CD4-positive, alpha-beta T cell (primary cell): Measurements from ENCODE around the gene IFT81. TPM values are rescaled to one million over a fixed set of nuclear protein-coding genes. Genes with fewer than 3 reads are reported as not detected.

Experiments
- ATAC-seq: fragments of 200-7000 bp; cut with Tn5 transposase; one replicate; pipeline ENCODE4 v1.10.0; 2022; ENCODE audit warnings: mild to moderate bottlenecking; ENCODE audit not compliant: poor library complexity
- CTCF ChIA-PET: fragments of 350-600 bp; sonication (Branson Sonifier 250); formaldehyde crosslinking; loops from one replicate; lab custom pipeline; 2021; ENCODE audit warnings: antibody characterized with exemption, inconsistent platforms; lab: Charles Lee
- POLR2A ChIA-PET: fragments of 350-600 bp; sonication (Branson Sonifier 250); formaldehyde crosslinking; loops from one replicate; lab custom pipeline; 2021; ENCODE audit warnings: antibody characterized with exemption, inconsistent platforms; lab: Charles Lee
- DNase-seq, 14 experiments: peaks; one replicate each; pipeline ENCODE4 v3.0.0-alpha.2; 2013 to 2020; ENCODE audit warnings: mixed read lengths in 2 of 14
- H3K27ac ChIP-seq, 2 donors: one replicate each; pipeline versions ENCODE4 v1.5.1 to v1.7.0; 2013; ENCODE audit warnings: low read length in 2 of 2, low read depth in 1 of 2, mild to moderate bottlenecking in 1 of 2
- H3K27me3 ChIP-seq, 2 experiments: 1 replicate in 1 of 2; 2 replicates in 1 of 2; pipeline versions ENCODE4 v1.6.1 to v1.7.0; 2013; ENCODE audit warnings: low read length in 2 of 2, control low read depth in 1 of 2, mild to moderate bottlenecking in 1 of 2, moderate library complexity in 1 of 2; ENCODE audit not compliant: insufficient read depth in 2 of 2, control insufficient read depth in 1 of 2
- H3K36me3 ChIP-seq: one replicate; pipeline ENCODE4 v1.6.1; 2013; ENCODE audit warnings: low read length, control low read depth; ENCODE audit not compliant: insufficient read depth
- H3K4me1 ChIP-seq: one replicate; pipeline ENCODE4 v1.6.1; 2013; ENCODE audit warnings: low read length, control low read depth; ENCODE audit not compliant: insufficient read depth
- H3K4me3 ChIP-seq: one replicate; pipeline ENCODE4 v1.5.1; 2013; ENCODE audit warnings: mild to moderate bottlenecking, low read length, moderate library complexity
- H3K9me3 ChIP-seq, 2 experiments: 1 replicate in 1 of 2; 2 replicates in 1 of 2; pipeline versions ENCODE4 v1.6.1 to v1.7.0; 2013; ENCODE audit warnings: low read length in 2 of 2, mild to moderate bottlenecking in 2 of 2, control low read depth in 1 of 2, moderate library complexity in 1 of 2; ENCODE audit not compliant: control insufficient read depth in 1 of 2, insufficient read depth in 1 of 2
- H3K27ac Mint-ChIP-seq: one replicate; pipeline ENCODE4 v1.8.0; 2020; ENCODE audit warnings: mixed read lengths
- H3K27me3 Mint-ChIP-seq: one replicate; pipeline ENCODE4 v1.8.0; 2021; ENCODE audit warnings: mixed read lengths
- H3K36me3 Mint-ChIP-seq: one replicate; pipeline ENCODE4 v1.8.0; 2021; ENCODE audit warnings: low read depth, mixed read lengths
- H3K4me1 Mint-ChIP-seq: one replicate; pipeline ENCODE4 v1.8.0; 2021; ENCODE audit warnings: low read depth, mixed read lengths
- H3K4me3 Mint-ChIP-seq: one replicate; pipeline ENCODE4 v1.8.0; 2020; ENCODE audit warnings: mild to moderate bottlenecking, mixed read lengths
- H3K9me3 Mint-ChIP-seq: one replicate; pipeline ENCODE4 v1.8.0; 2020; ENCODE audit warnings: mixed read lengths
- CTCF ChIP-seq: fragments of 200-600 bp; IDR thresholded peaks from one replicate; pipeline ENCODE4 v1.8.0; 2022; ENCODE audit warnings: antibody characterized with exemption, mild to moderate bottlenecking
- intact Hi-C, 2 experiments: fragments of 100-400 bp; cut with DNase I in 1 of 2; cut with micrococcal nuclease in 1 of 2; formaldehyde crosslinking; loops; one replicate each; pipeline versions ENCODE4 v1.15.1 to v1.9.0; 2023 to 2025; cut with DNase I, micrococcal nuclease
- total RNA-seq, 174 experiments: library from RNA in 2 of 174; stranded (reverse) in 2 of 174; gene quantifications; one replicate each; pipeline ENCODE4 v1.2.3 and lab custom pipeline; 2021 to 2026

Gene IFT81
- total RNA-seq, 2 experiments from 2014 or later = 0.41 to 1.1 TPM

- intact Hi-C loops = no loop called here
- ATAC-seq (no peak), DNase-seq (no peak)
- H3K4me1 ChIP-seq = no peaks in the 10 kb centered on the region
- no peak overlapping the region for H3K27ac ChIP-seq
- CTCF ChIA-PET = no interaction called here
- POLR2A ChIA-PET = no interaction called here
- Mint-ChIP-seq H3K9me3 (peaks cover 5% of the 10 kb centered on the region), H3K27me3 (no peaks in the 10 kb centered on the region), H3K4me3 (no peak overlapping the region), H3K27ac (no peak overlapping the region), H3K4me1 (peaks cover 4% of the 10 kb centered on the region), H3K36me3 (peaks cover 26% of the 10 kb centered on the region)
- H3K36me3 ChIP-seq = no peaks in the 10 kb centered on the region
- TF ChIP-seq CTCF = no peak
- H3K27me3 ChIP-seq = no peaks in the 10 kb centered on the region
- H3K4me3 ChIP-seq = no peak overlapping the region
- peaks cover 15 to 21% of the 10 kb centered on the region in 2 experiments for H3K9me3 ChIP-seq
Measured at GRCh38 chr12:110159671-110160245, 35.6 kb downstream of the IFT81 start.

DNA sequence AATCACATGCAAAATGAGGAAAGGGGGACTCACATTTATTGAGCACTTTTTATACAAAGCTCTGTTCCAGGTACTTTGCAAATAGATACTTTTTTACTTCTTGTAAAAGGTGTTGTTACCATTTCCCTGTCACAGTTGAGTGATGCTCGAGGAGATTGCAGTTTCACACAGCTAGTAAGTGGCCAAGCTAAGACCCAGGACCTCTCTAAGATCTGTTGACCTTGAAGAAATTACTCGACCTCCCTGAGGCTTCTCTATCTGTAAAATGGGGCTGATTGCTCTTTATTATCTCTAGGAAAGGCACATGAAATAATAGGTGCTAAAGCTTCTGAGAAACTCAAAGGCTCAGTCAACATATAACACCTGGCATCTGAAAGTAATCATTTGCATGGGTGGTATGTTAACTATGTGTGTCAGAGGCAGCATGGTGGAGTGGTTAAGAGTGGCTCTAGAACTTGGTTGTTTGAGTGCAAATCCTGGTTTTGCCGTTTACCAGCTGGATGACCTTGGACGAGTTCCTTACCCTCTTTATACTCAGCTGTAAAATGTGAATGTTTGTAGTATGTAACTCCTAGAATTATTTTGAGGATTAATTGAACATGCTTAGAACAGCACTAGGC lies 41.5 kb downstream of the IFT81 start:
- no peaks in the 10 kb centered on the region for H3K27me3 Mint-ChIP-seq
- H3K27me3 ChIP-seq = no peaks in the 10 kb centered on the region
- no peaks in the 10 kb centered on the region for H3K4me1 Mint-ChIP-seq
- DNase-seq (no peak), ATAC-seq (no peak)
- no peak overlapping the region for H3K4me3 ChIP-seq
- intact Hi-C loops = no loop called here
- H3K4me3 Mint-ChIP-seq = no peak overlapping the region
- TF ChIP-seq CTCF = no peak
- H3K4me1 ChIP-seq = no peaks in the 10 kb centered on the region
- no peak overlapping the region for H3K27ac Mint-ChIP-seq
- no peaks in the 10 kb centered on the region for H3K9me3 Mint-ChIP-seq
- H3K36me3 ChIP-seq = no peaks in the 10 kb centered on the region
- no peaks in the 10 kb centered on the region for H3K36me3 Mint-ChIP-seq
- no peak overlapping the region for H3K27ac ChIP-seq
- ChIA-PET POLR2A (no interaction called here), CTCF (no interaction called here)
- H3K9me3 ChIP-seq = no peaks in the 10 kb centered on the region

GRCh38 chr12:110168732-110169455 lies 44.7 kb downstream of the IFT81 start:
- Mint-ChIP-seq H3K9me3 (no peaks in the 10 kb centered on the region), H3K27ac (no peak overlapping the region), H3K4me3 (no peak overlapping the region), H3K4me1 (no peaks in the 10 kb centered on the region), H3K27me3 (no peaks in the 10 kb centered on the region), H3K36me3 (no peaks in the 10 kb centered on the region)
- DNase-seq (no peak), ATAC-seq (no peak)
- no peaks in the 10 kb centered on the region for H3K27me3 ChIP-seq
- CTCF ChIA-PET = no interaction called here
- H3K4me1 ChIP-seq = no peaks in the 10 kb centered on the region
- no peak overlapping the region for H3K27ac ChIP-seq
- POLR2A ChIA-PET = no interaction called here
- H3K9me3 ChIP-seq = no peaks in the 10 kb centered on the region
- TF ChIP-seq CTCF = no peak
- intact Hi-C loops = no loop called here
- no peak overlapping the region for H3K4me3 ChIP-seq
- no peaks in the 10 kb centered on the region for H3K36me3 ChIP-seq
